ENCODE data around the gene TIAM1. TPM values are rescaled to one million over a fixed set of nuclear protein-coding genes. Genes with fewer than 3 reads are reported as not detected.

The TIAM1 gene
- total and polyA plus RNA-seq, 2 of the 8 experiments (the other 6 are each of a cell fraction or from before 2014, with no cell fraction given), result 10.1 to 30.7 TPM

DNA sequence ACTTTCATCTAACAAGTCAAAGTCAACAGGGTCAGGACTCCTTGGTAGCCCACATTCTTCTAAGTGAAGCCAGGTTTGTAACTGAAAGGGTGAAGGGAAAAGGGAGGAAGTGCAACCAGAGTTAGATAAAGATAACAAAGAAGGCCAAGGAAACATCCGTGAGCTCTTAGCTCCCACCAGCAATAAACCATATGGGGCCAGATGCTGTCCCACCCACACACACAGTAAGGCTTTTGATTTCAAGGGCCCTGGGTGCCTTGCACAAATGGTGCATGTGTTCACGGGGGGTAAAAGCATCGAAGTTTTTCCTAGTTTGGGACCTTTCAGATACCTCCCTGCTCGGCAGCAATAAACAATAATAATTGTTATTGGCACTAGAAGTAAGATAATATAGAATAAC is 5.1 kb upstream of the TIAM1 start (continued):
- TF ChIP-seq TBP (IDR thresholded peaks at IDR 0.05; ENCODE audit: low read depth, low read length), result no peak
- TF ChIP-seq, protein P1, sequence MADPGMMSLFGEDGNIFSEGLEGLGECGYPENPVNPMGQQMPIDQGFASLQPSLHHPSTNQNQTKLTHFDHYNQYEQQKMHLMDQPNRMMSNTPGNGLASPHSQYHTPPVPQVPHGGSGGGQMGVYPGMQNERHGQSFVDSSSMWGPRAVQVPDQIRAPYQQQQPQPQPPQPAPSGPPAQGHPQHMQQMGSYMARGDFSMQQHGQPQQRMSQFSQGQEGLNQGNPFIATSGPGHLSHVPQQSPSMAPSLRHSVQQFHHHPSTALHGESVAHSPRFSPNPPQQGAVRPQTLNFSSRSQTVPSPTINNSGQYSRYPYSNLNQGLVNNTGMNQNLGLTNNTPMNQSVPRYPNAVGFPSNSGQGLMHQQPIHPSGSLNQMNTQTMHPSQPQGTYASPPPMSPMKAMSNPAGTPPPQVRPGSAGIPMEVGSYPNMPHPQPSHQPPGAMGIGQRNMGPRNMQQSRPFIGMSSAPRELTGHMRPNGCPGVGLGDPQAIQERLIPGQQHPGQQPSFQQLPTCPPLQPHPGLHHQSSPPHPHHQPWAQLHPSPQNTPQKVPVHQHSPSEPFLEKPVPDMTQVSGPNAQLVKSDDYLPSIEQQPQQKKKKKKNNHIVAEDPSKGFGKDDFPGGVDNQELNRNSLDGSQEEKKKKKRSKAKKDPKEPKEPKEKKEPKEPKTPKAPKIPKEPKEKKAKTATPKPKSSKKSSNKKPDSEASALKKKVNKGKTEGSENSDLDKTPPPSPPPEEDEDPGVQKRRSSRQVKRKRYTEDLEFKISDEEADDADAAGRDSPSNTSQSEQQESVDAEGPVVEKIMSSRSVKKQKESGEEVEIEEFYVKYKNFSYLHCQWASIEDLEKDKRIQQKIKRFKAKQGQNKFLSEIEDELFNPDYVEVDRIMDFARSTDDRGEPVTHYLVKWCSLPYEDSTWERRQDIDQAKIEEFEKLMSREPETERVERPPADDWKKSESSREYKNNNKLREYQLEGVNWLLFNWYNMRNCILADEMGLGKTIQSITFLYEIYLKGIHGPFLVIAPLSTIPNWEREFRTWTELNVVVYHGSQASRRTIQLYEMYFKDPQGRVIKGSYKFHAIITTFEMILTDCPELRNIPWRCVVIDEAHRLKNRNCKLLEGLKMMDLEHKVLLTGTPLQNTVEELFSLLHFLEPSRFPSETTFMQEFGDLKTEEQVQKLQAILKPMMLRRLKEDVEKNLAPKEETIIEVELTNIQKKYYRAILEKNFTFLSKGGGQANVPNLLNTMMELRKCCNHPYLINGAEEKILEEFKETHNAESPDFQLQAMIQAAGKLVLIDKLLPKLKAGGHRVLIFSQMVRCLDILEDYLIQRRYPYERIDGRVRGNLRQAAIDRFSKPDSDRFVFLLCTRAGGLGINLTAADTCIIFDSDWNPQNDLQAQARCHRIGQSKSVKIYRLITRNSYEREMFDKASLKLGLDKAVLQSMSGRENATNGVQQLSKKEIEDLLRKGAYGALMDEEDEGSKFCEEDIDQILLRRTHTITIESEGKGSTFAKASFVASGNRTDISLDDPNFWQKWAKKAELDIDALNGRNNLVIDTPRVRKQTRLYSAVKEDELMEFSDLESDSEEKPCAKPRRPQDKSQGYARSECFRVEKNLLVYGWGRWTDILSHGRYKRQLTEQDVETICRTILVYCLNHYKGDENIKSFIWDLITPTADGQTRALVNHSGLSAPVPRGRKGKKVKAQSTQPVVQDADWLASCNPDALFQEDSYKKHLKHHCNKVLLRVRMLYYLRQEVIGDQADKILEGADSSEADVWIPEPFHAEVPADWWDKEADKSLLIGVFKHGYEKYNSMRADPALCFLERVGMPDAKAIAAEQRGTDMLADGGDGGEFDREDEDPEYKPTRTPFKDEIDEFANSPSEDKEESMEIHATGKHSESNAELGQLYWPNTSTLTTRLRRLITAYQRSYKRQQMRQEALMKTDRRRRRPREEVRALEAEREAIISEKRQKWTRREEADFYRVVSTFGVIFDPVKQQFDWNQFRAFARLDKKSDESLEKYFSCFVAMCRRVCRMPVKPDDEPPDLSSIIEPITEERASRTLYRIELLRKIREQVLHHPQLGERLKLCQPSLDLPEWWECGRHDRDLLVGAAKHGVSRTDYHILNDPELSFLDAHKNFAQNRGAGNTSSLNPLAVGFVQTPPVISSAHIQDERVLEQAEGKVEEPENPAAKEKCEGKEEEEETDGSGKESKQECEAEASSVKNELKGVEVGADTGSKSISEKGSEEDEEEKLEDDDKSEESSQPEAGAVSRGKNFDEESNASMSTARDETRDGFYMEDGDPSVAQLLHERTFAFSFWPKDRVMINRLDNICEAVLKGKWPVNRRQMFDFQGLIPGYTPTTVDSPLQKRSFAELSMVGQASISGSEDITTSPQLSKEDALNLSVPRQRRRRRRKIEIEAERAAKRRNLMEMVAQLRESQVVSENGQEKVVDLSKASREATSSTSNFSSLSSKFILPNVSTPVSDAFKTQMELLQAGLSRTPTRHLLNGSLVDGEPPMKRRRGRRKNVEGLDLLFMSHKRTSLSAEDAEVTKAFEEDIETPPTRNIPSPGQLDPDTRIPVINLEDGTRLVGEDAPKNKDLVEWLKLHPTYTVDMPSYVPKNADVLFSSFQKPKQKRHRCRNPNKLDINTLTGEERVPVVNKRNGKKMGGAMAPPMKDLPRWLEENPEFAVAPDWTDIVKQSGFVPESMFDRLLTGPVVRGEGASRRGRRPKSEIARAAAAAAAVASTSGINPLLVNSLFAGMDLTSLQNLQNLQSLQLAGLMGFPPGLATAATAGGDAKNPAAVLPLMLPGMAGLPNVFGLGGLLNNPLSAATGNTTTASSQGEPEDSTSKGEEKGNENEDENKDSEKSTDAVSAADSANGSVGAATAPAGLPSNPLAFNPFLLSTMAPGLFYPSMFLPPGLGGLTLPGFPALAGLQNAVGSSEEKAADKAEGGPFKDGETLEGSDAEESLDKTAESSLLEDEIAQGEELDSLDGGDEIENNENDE (IDR thresholded peaks at IDR 0.05; ENCODE audit: insufficient replicate concordance, low read length), result no peak
- TF ChIP-seq, protein P2, sequence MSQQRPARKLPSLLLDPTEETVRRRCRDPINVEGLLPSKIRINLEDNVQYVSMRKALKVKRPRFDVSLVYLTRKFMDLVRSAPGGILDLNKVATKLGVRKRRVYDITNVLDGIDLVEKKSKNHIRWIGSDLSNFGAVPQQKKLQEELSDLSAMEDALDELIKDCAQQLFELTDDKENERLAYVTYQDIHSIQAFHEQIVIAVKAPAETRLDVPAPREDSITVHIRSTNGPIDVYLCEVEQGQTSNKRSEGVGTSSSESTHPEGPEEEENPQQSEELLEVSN (IDR thresholded peaks at IDR 0.05), result no peak
- TF ChIP-seq, protein P3, sequence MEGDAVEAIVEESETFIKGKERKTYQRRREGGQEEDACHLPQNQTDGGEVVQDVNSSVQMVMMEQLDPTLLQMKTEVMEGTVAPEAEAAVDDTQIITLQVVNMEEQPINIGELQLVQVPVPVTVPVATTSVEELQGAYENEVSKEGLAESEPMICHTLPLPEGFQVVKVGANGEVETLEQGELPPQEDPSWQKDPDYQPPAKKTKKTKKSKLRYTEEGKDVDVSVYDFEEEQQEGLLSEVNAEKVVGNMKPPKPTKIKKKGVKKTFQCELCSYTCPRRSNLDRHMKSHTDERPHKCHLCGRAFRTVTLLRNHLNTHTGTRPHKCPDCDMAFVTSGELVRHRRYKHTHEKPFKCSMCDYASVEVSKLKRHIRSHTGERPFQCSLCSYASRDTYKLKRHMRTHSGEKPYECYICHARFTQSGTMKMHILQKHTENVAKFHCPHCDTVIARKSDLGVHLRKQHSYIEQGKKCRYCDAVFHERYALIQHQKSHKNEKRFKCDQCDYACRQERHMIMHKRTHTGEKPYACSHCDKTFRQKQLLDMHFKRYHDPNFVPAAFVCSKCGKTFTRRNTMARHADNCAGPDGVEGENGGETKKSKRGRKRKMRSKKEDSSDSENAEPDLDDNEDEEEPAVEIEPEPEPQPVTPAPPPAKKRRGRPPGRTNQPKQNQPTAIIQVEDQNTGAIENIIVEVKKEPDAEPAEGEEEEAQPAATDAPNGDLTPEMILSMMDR (IDR thresholded peaks at IDR 0.05; ENCODE audit: control extremely low read depth in 1 of 3, insufficient read depth in 1 of 3, low read depth in 1 of 3, low read length in 3 of 3), result no peak
- TF ChIP-seq KDM5A (IDR thresholded peaks at IDR 0.05; ENCODE audit: low read length), result no peak
- TF ChIP-seq POLR2A (IDR thresholded peaks at IDR 0.05; ENCODE audit: control extremely low read depth in 1 of 2, low read depth in 2 of 2, low read length in 2 of 2), result no peak
